ENCODE results near the gene TSHB. TPM values are rescaled to one million over a fixed set of nuclear protein-coding genes. Genes with fewer than 3 reads are reported as not detected.
A peak's percentile ranks its signal among the peaks of the same experiment; 100 is the strongest.

The TSHB gene
- total RNA-seq, 2 experiments from 2014 or later, result not detected

GRCh38 chr1:115036814-115037507 lies 7.3 kb downstream of the TSHB start:
- Histone ChIP-seq H2AFZ (ENCODE audit: low read length) (no peak overlapping the region), H3K9me2 (ENCODE audit: insufficient read depth, low read length) (no peaks in the 10 kb centered on the region), H4K20me1 (ENCODE audit: insufficient read depth, low read length) (no peaks in the 10 kb centered on the region), H3K4me2 (ENCODE audit: low read length) (no peak overlapping the region), H3K4me3 (ENCODE audit: low read depth, low read length, poor library complexity, severe bottlenecking) (no peak overlapping the region), H3K36me3 (ENCODE audit: insufficient read depth, low read length) (no peaks in the 10 kb centered on the region), H3K79me2 (ENCODE audit: insufficient read depth, low read depth, low read length) (no peaks in the 10 kb centered on the region), H3K4me1 (ENCODE audit: insufficient read depth, low read length, poor library complexity, severe bottlenecking) (no peaks in the 10 kb centered on the region), H3K9me3 (ENCODE audit: low read length) (no peaks in the 10 kb centered on the region), H3K27ac (ENCODE audit: low read depth, low read length, poor library complexity, severe bottlenecking) (no peak overlapping the region)
- CTCF ChIA-PET (ENCODE audit: unreplicated experiment), result no interaction called here
- no peak for TF ChIP-seq CTCF (conservative IDR thresholded peaks at IDR 0.05; ENCODE audit: low read length)
- TF ChIP-seq EZH2phosphoT487 (IDR thresholded peaks at IDR 0.05; ENCODE audit: borderline replicate concordance, low read depth, low read length), result no peak
- DNase-seq (ENCODE audit: low spot score), result no peak
- POLR2A ChIA-PET, result interaction anchor here (0.7 kb wide), 1 partner anchor 599 kb away, joined by 3 read pairs; no protein-coding TSS in a partner anchor
- intact Hi-C loops (cut with micrococcal nuclease; ENCODE audit: unreplicated experiment), result no loop called here
- no TSS peak for BruUV-seq (replicated peaks)

GRCh38 chr1:115040501-115040900 lies 10.9 kb downstream of the TSHB start:
- H3K36me3 ChIP-seq (ENCODE audit: insufficient read depth, low read length), result no peaks in the 10 kb centered on the region
- BruUV-seq (replicated peaks), result no TSS peak
- no peak overlapping the region for H3K27ac ChIP-seq (ENCODE audit: low read depth, low read length, poor library complexity, severe bottlenecking)
- TF ChIP-seq EZH2phosphoT487 (IDR thresholded peaks at IDR 0.05; ENCODE audit: borderline replicate concordance, low read depth, low read length) (no peak), CTCF (conservative IDR thresholded peaks at IDR 0.05; ENCODE audit: low read length) (peak; percentile 44; the same call in 1 of the 2 replicates)
- POLR2A ChIA-PET, result no interaction called here
- no peaks in the 10 kb centered on the region for H3K4me1 ChIP-seq (ENCODE audit: insufficient read depth, low read length, poor library complexity, severe bottlenecking)
- intact Hi-C loops (cut with micrococcal nuclease; ENCODE audit: unreplicated experiment), result no loop called here
- H3K4me2 ChIP-seq (ENCODE audit: low read length), result no peak overlapping the region
- no peaks in the 10 kb centered on the region for H3K9me3 ChIP-seq (ENCODE audit: low read length)
- no peak for DNase-seq (ENCODE audit: low spot score)
- no peaks in the 10 kb centered on the region for H3K79me2 ChIP-seq (ENCODE audit: insufficient read depth, low read depth, low read length)
- H2AFZ ChIP-seq (ENCODE audit: low read length), result no peak overlapping the region
- no peaks in the 10 kb centered on the region for H4K20me1 ChIP-seq (ENCODE audit: insufficient read depth, low read length)
- CTCF ChIA-PET (ENCODE audit: unreplicated experiment), result no interaction called here
- H3K9me2 ChIP-seq (ENCODE audit: insufficient read depth, low read length), result no peaks in the 10 kb centered on the region
- H3K4me3 ChIP-seq (ENCODE audit: low read depth, low read length, poor library complexity, severe bottlenecking), result no peak overlapping the region

GRCh38 chr1:115041654-115042053 lies 12.0 kb downstream of the TSHB start:
- Histone ChIP-seq H3K27ac (ENCODE audit: low read depth, low read length, poor library complexity, severe bottlenecking) (no peak overlapping the region), H4K20me1 (ENCODE audit: insufficient read depth, low read length) (no peaks in the 10 kb centered on the region), H3K4me1 (ENCODE audit: insufficient read depth, low read length, poor library complexity, severe bottlenecking) (no peaks in the 10 kb centered on the region), H3K9me2 (ENCODE audit: insufficient read depth, low read length) (no peaks in the 10 kb centered on the region), H3K4me3 (ENCODE audit: low read depth, low read length, poor library complexity, severe bottlenecking) (no peak overlapping the region), H2AFZ (ENCODE audit: low read length) (no peak overlapping the region), H3K36me3 (ENCODE audit: insufficient read depth, low read length) (no peaks in the 10 kb centered on the region), H3K9me3 (ENCODE audit: low read length) (no peaks in the 10 kb centered on the region), H3K4me2 (ENCODE audit: low read length) (no peak overlapping the region), H3K79me2 (ENCODE audit: insufficient read depth, low read depth, low read length) (no peaks in the 10 kb centered on the region)
- DNase-seq (ENCODE audit: low spot score), result no peak
- ChIA-PET CTCF (ENCODE audit: unreplicated experiment) (no interaction called here), POLR2A (interaction anchor here (0.8 kb wide), 1 partner anchor 9 kb away, joined by 3 read pairs; no protein-coding TSS in a partner anchor)
- intact Hi-C loops (cut with micrococcal nuclease; ENCODE audit: unreplicated experiment), result no loop called here
- no peak for TF ChIP-seq EZH2phosphoT487 (IDR thresholded peaks at IDR 0.05; ENCODE audit: borderline replicate concordance, low read depth, low read length)
- TF ChIP-seq CTCF (conservative IDR thresholded peaks at IDR 0.05; ENCODE audit: low read length), result peak; percentile 25; the same call in 1 of the 2 replicates
- no TSS peak for BruUV-seq (replicated peaks)

Data from OCI-LY7 (cell line).